Activated T-cell treated with anti-CD3 and anti-CD28 coated beads for 24 hours (primary cell): ENCODE measurements around the gene PKP3.
A peak's percentile ranks its signal among the peaks of the same experiment; 100 is the strongest.
"Not testable (repeated sequence)": the region's sequence is repeated elsewhere in the genome, so short reads cannot be mapped to it uniquely, and the experiment has no call there.

Source experiments
- DNase-seq: peaks from one replicate; pipeline ENCODE4 v3.0.0-alpha.2; 2020; ENCODE audit warnings: low read depth

PKP3 gene

GRCh38 chr11:396948-397548, 3.0 kb downstream of the PKP3 start:
- no peak for DNase-seq

GRCh38 chr11:398826-399225, 4.8 kb downstream of the PKP3 start:
- no peak for DNase-seq

- no peak for DNase-seq
Measured at GRCh38 chr11:399731-400211, 5.8 kb downstream of the PKP3 start.

- no peak for DNase-seq
Measured at GRCh38 chr11:400241-400689, 6.3 kb downstream of the PKP3 start.

GRCh38 chr11:401196-401595, 7.2 kb downstream of the PKP3 start:
- DNase-seq, result not testable (repeated sequence)

- DNase-seq, result no peak
Measured at GRCh38 chr11:403021-403760, 9.2 kb downstream of the PKP3 start.

- no peak for DNase-seq
Measured at GRCh38 chr11:403761-404431, 9.9 kb downstream of the PKP3 start.

- no peak for DNase-seq
Measured at GRCh38 chr11:404551-405264, 10.7 kb downstream of the PKP3 start.

GRCh38 chr11:405323-405953, 11.4 kb downstream of the PKP3 start:
- DNase-seq, result no peak

- no peak for DNase-seq
Measured at GRCh38 chr11:405954-406795, 12.2 kb downstream of the PKP3 start.

- peak; percentile 82 for DNase-seq
Measured at GRCh38 chr11:406796-407650, 13.0 kb downstream of the PKP3 start.

- DNase-seq, result no peak
Measured at GRCh38 chr11:407651-408123, 13.7 kb downstream of the PKP3 start.

- no peak for DNase-seq
Measured at GRCh38 chr11:408154-409007, 14.4 kb downstream of the PKP3 start.

GRCh38 chr11:409008-409599, 15.1 kb downstream of the PKP3 start:
- no peak for DNase-seq

GRCh38 chr11:409600-410483, 15.8 kb downstream of the PKP3 start:
- DNase-seq, result no peak

GRCh38 chr11:410711-411110, 16.7 kb downstream of the PKP3 start:
- DNase-seq, result not testable (repeated sequence)

GRCh38 chr11:411520-411919, 17.5 kb downstream of the PKP3 start:
- not testable (repeated sequence) for DNase-seq
